Smooth muscle cell (in vitro differentiated cells): ENCODE results near the gene RMDN3. TPM values are rescaled to one million over a fixed set of nuclear protein-coding genes. Genes with fewer than 3 reads are reported as not detected.

ENCODE experiments used
- DNase-seq: peaks from one replicate; lab custom pipeline; 2025; ENCODE audit not compliant: unreplicated experiment; lab: John Stamatoyannopoulos, UW
- H2AFZ ChIP-seq: fragments of 200-600 bp; sonication (generic); 2 replicates; pipeline ENCODE4 v1.6.0; 2016; ENCODE audit warnings: antibody characterized with exemption, low read depth, mild to moderate bottlenecking
- H3F3A ChIP-seq: fragments of 200-600 bp; sonication (generic); 2 replicates; pipeline ENCODE4 v1.6.0; 2017; ENCODE audit warnings: antibody characterized with exemption, low read depth
- H3K27ac ChIP-seq: fragments of 200-600 bp; sonication (generic); 2 replicates; pipeline ENCODE4 v1.5.1; 2016; ENCODE audit warnings: low read depth, mild to moderate bottlenecking
- H3K27me3 ChIP-seq: fragments of 200-600 bp; sonication (generic); 2 replicates; pipeline ENCODE4 v1.6.1; 2016; ENCODE audit warnings: low read depth, mild to moderate bottlenecking
- H3K36me3 ChIP-seq: fragments of 200-600 bp; sonication (generic); 2 replicates; pipeline ENCODE4 v1.5.1; 2016; ENCODE audit warnings: low read depth
- H3K4me1 ChIP-seq: fragments of 200-600 bp; sonication (generic); 2 replicates; pipeline ENCODE4 v1.5.1; 2016; ENCODE audit warnings: low read depth
- H3K4me2 ChIP-seq: fragments of 200-600 bp; sonication (generic); 2 replicates; pipeline ENCODE4 v1.6.0; 2016; ENCODE audit warnings: mild to moderate bottlenecking
- H3K4me3 ChIP-seq: fragments of 200-600 bp; sonication (generic); 2 replicates; pipeline ENCODE4 v1.5.1; 2016; ENCODE audit warnings: mild to moderate bottlenecking
- H3K79me2 ChIP-seq: fragments of 200-600 bp; sonication (generic); 2 replicates; pipeline ENCODE4 v1.6.0; 2016; ENCODE audit warnings: low read depth, mild to moderate bottlenecking
- H3K9ac ChIP-seq: fragments of 200-600 bp; sonication (generic); 2 replicates; pipeline ENCODE4 v1.6.0; 2016; ENCODE audit warnings: low read depth
- H3K9me3 ChIP-seq: fragments of 200-600 bp; sonication (generic); replicated peaks from 2 replicates; pipeline ENCODE4 v1.5.1; 2016; ENCODE audit warnings: low read depth
- H4K20me1 ChIP-seq: fragments of 200-600 bp; sonication (generic); 2 replicates; pipeline ENCODE4 v1.6.0; 2016; ENCODE audit warnings: low read depth
- CTCF ChIP-seq: fragments of 200-600 bp; sonication (generic); IDR thresholded peaks from 2 replicates; pipeline ENCODE4 v1.5.1; 2017; ENCODE audit warnings: borderline replicate concordance, mild to moderate bottlenecking, antibody characterized with exemption; ENCODE audit not compliant: insufficient read depth, poor library complexity, severe bottlenecking
- WGBS: methylation state at CpG from one replicate; pipeline ENCODE4 v1.1.7; 2016; ENCODE audit warnings: low lambda C conversion rate; 5-methylcytosine and 5-hydroxymethylcytosine counted together
- polyA plus RNA-seq: library from polyadenylated mRNA; unstranded; fragments of >200 nt; fragmentation: Nextera tagmentation; extraction: Ambion mirVana; gene quantifications from 2 replicates; pipeline ENCODE4 v1.2.1, GENCODE V29; 2016
- total RNA-seq: library from RNA; depleted of rRNA; stranded (reverse); fragments of >200 nt; gene quantifications from 2 replicates; pipeline ENCODE4 v1.2.3, GENCODE V29; 2014

The RMDN3 gene
- total and polyA plus RNA-seq, 2 experiments from 2014 or later: 11.0 to 20.0 TPM

DNA sequence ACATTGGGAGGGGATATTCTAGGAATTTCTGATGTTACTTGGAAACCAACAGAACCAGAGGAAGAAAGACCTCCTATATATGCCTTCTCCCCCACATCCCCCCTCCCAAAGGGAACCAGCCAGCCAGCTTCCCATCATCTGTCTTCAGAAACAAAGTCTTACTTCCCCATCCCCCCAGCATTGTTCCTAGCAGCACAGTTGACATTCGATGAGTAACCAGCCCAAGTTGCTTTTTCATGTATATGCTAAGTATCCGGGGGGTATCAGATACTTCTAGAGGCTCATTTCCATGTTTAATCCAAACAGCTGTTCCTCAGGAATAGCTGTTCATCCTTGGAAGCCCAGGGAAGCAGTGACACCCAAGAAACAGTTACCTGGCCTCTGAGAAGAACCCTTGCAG, 16.0 kb downstream of the RMDN3 start:
- WGBS: 77% methylated on average over 2 of the region's 2 CpGs

DNA sequence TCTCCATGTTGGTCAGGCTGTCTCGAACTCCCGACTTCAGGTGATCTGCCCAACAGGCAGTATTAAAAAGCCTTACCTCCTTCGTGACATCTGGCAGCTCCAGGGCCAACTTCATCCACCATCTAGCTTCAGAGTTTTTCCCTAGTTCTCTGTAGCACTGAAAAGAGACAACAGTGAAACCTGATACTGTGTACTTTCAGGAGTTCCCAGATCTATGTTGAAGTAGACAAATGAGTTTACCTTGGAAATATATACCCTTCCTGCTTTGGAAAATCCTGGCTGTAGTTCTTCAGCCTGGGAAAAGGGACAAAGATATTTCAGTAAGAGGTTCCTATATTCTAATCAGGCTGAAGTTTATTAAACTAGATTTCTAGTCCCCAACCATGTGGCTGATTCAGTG, 18.0 kb downstream of the RMDN3 start:
- Histone ChIP-seq H3K27ac (no peak overlapping the region), H3K9me3 (no peaks in the 10 kb centered on the region), H3K36me3 (peaks cover 7% of the 10 kb centered on the region), H2AFZ (no peak overlapping the region), H3K79me2 (no peaks in the 10 kb centered on the region), H3F3A (no peaks in the 10 kb centered on the region), H3K4me2 (no peak overlapping the region), H3K4me3 (no peak overlapping the region), H3K27me3 (no peaks in the 10 kb centered on the region), H3K9ac (no peak overlapping the region), H3K4me1 (no peaks in the 10 kb centered on the region), H4K20me1 (no peaks in the 10 kb centered on the region)
- WGBS: 92% methylated on average over 3 of the region's 3 CpGs
- DNase-seq: no peak
- TF ChIP-seq CTCF: no peak

More for the DNA sequence above, 16.0 kb downstream of the RMDN3 start:
- no peaks in the 10 kb centered on the region for H3K27me3 ChIP-seq
- H2AFZ ChIP-seq: no peak overlapping the region
- no peaks in the 10 kb centered on the region for H3F3A ChIP-seq
- no peak for TF ChIP-seq CTCF
- no peak overlapping the region for H3K9ac ChIP-seq
- no peaks in the 10 kb centered on the region for H3K79me2 ChIP-seq
- DNase-seq: no peak
- H3K36me3 ChIP-seq: peaks cover 7% of the 10 kb centered on the region
- H4K20me1 ChIP-seq: no peaks in the 10 kb centered on the region
- no peak overlapping the region for H3K4me2 ChIP-seq
- H3K27ac ChIP-seq: no peak overlapping the region
- no peaks in the 10 kb centered on the region for H3K9me3 ChIP-seq
- H3K4me1 ChIP-seq: no peaks in the 10 kb centered on the region
- H3K4me3 ChIP-seq: no peak overlapping the region

- H4K20me1 ChIP-seq: no peaks in the 10 kb centered on the region
- no peak overlapping the region for H3K4me3 ChIP-seq
- no peak for TF ChIP-seq CTCF
- 90% methylated on average over 4 of the region's 4 CpGs for WGBS
- no peak for DNase-seq
- H3K4me2 ChIP-seq: no peak overlapping the region
- no peak overlapping the region for H3K27ac ChIP-seq
- H3K79me2 ChIP-seq: no peaks in the 10 kb centered on the region
- peaks cover 7% of the 10 kb centered on the region for H3K36me3 ChIP-seq
- no peak overlapping the region for H3K9ac ChIP-seq
- H3F3A ChIP-seq: no peaks in the 10 kb centered on the region
- H2AFZ ChIP-seq: no peak overlapping the region
- no peaks in the 10 kb centered on the region for H3K4me1 ChIP-seq
- H3K9me3 ChIP-seq: no peaks in the 10 kb centered on the region
- H3K27me3 ChIP-seq: no peaks in the 10 kb centered on the region
These were observed 18.5 kb downstream of the RMDN3 start for GRCh38 chr15:40736575-40736974.

GRCh38 chr15:40731034-40731433, 24.0 kb downstream of the RMDN3 start:
- Histone ChIP-seq H3K9me3 (no peaks in the 10 kb centered on the region), H3K79me2 (no peaks in the 10 kb centered on the region), H4K20me1 (no peaks in the 10 kb centered on the region), H3K36me3 (no peaks in the 10 kb centered on the region), H3K4me1 (no peaks in the 10 kb centered on the region), H3K4me2 (no peak overlapping the region), H3K27me3 (no peaks in the 10 kb centered on the region), H3K4me3 (no peak overlapping the region), H3K9ac (no peak overlapping the region), H3F3A (no peaks in the 10 kb centered on the region), H3K27ac (no peak overlapping the region), H2AFZ (no peak overlapping the region)
- 82% methylated on average over 3 of the region's 3 CpGs for WGBS
- no peak for DNase-seq
- no peak for TF ChIP-seq CTCF
